OCI-LY7 (cell line): ENCODE measurements around the gene CCDC57.

Experiments
- CTCF ChIP-seq: fragments of 200-600 bp; sonication (generic); conservative IDR thresholded peaks from 2 replicates; pipeline ENCODE4 v1.5.1; 2014; ENCODE audit warnings: mild to moderate bottlenecking, antibody characterized with exemption, low read length, moderate library complexity, mixed read lengths
- EZH2phosphoT487 ChIP-seq: fragments of 200-600 bp; sonication (generic); IDR thresholded peaks from 2 replicates; pipeline ENCODE4 v1.6.1; 2018; ENCODE audit warnings: low read depth, borderline replicate concordance, mild to moderate bottlenecking, mixed run types, antibody characterized with exemption, low read length, moderate library complexity, mixed read lengths

- TF ChIP-seq CTCF (no peak), EZH2phosphoT487 (no peak)
Observed at GRCh38 chr17:82062076-82062983, 150.3 kb downstream of the CCDC57 start.
